HG03095 (cell line): ENCODE measurements around the gene GIMAP8.
A peak's percentile ranks its signal among the peaks of the same experiment; 100 is the strongest.

Experiments
- ATAC-seq: cut with Tn5 transposase; IDR thresholded peaks from one replicate; pipeline ENCODE4 v1.9.1; 2021; ENCODE audit warnings: moderate library complexity; ENCODE audit not compliant: unreplicated experiment

The GIMAP8 gene

DNA sequence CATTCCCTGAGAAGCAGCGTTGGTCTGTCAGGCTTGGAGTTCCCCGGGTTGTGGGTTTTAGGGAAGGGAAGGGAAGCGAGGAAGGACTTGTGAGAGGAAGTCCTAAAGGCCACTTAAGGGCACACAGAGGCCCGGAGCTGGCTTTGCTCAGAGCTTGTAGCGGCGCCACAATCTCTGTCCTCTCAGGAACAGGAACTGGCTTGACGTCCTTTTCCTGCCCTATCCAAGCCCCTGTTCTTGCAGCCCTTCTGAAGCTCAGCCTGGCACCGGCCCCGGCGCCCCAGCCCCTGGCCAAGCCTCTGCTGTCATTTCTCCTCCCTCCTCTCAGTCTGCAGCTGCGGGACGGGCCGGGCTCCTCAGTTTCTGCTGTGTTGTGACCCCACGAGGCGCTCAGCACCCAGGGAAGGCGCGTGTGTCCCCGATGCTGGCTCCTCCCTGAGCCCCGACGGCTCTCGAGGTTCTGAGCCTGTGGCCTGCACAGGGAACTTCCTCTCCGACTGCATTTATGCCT, at the start of gene GIMAP8:
GIMAP8 (plus strand) TSS at position 140 of the 511 bp plus-strand sequence. CDS start 16,069 bp downstream, outside the sequence.
- ATAC-seq = peak; percentile 32

GRCh38 chr7:150400788-150401423, 49.5 kb upstream of the GIMAP8 start:
- ATAC-seq = no peak

DNA sequence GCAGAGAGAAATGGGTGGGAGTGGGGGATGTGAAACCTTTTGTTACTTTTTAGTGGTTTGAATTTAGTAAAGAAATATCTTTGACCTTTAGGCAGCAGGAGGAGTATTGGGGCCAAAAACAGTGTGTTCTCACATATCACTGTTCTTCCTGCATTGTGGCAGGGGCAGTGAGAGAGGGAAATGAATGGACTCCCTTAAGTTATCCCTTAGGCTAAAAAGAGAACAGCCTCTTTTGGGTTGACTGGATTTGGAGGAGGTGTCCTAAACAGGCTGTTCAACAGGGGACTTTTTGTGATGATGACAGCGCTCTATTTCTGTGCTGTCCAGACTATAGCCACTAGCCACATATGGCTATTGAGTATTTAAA, 49.0 kb upstream of the GIMAP8 start:
- ATAC-seq = no peak

- ATAC-seq = no peak
Measured at GRCh38 chr7:150401861-150402631, 48.4 kb upstream of the GIMAP8 start.

GRCh38 chr7:150402671-150403321, 47.6 kb upstream of the GIMAP8 start:
- no peak for ATAC-seq

DNA sequence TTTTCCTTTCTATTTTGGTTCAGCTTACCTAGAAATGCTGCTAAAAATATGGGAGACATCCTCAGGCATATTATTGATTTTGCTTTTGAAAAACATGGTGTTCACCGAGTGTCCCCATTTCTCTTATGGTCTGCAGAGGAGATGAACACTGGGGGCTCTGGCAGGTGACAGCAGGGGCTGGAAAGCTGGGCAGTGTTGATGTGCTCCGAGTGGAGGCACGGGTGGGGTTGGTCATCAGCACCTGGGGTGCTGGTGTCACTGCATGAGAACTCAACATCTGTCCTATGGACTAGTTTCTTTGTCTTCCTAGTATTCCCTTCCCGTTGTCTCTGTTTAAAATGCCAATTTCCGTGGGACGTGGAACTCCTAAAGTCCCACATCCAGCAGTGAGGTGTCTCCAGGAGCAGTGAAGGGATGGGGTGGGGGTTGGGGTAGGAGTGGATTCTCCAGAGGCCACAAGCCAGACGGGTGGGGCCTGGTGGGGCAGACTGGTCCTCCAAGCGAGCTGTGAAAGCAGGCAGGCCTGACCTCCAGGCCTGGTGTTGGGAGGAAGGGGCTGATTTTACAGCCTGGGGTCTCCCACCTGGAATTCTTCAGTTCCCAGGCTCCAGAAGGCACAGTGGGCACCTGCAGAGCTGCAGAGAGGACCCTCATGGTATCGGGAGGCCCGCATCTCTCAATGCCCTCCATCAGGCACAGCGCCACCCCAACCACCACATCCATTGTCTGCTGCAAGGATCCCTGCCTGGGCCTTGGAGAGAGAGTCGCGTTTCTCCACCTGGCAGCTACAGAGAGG, 46.9 kb upstream of the GIMAP8 start:
- no peak for ATAC-seq

DNA sequence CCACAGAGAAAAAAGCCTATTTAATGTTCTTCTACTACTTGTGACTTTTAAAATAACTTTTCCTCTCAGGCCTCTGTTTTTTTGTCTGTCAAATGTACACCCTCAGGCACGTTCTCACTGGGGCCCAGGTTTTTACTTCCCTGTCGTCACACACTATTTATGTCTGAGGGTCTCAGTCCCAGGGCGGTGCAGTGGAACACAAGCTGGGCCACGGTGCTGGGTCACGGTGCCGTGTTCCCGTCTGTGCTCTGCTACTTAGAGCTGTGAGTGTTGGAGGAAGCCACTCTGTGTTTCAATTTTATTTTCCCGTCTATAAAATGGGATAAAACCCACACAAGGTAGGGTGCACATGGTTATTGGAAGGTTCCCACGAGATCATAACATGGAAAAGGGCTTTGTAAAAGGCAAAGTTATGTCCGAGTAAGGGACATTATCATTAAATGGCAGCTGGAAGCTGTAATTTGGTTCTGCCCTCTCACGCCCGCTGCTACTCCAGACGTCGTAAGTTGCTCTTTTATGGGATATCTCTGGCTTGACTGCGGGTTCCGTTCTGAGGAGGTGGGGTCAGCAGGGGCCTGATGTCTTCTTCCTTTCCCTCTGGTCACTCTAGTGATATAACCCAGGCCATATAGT, 46.1 kb upstream of the GIMAP8 start:
- ATAC-seq = no peak

DNA sequence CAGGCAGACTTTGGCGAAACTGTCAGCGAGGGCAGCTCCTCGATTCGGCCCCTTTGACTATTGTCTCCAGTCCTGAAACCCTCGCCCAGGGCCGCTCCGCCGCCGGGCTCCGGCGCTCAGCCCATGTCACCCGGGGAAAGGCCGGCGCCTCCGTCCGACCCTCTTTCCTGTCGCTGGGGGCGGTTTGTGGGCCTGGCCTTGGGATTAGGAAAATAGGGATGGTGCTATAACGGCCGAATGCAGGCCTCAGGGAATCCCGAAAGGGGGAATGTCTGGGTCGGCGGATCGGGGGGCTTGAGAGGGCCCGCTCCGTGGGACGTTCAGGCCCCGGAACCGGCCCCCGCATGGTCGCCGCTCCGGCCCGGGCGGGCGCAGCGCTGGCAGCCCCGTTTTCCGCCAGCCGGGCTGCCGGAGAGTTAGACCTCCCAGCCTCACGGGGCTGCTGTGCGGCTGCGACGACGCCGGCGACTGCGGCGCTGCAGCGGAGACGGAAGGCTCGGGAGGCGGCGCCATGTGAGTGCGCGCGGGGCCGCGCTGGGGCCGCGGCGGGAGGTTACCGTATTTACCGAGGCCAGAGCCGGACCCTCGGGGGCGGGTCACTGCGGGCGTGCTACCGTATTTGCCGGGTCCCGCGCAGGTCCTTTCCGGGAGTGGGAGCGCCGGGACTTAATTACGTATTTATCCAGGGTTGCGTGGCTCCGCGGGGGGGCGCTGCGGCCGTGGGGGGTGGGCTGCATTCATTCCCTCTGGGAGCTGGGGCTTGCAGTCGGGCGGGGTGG, 45.4 kb upstream of the GIMAP8 start:
- ATAC-seq = peak; percentile 47

DNA sequence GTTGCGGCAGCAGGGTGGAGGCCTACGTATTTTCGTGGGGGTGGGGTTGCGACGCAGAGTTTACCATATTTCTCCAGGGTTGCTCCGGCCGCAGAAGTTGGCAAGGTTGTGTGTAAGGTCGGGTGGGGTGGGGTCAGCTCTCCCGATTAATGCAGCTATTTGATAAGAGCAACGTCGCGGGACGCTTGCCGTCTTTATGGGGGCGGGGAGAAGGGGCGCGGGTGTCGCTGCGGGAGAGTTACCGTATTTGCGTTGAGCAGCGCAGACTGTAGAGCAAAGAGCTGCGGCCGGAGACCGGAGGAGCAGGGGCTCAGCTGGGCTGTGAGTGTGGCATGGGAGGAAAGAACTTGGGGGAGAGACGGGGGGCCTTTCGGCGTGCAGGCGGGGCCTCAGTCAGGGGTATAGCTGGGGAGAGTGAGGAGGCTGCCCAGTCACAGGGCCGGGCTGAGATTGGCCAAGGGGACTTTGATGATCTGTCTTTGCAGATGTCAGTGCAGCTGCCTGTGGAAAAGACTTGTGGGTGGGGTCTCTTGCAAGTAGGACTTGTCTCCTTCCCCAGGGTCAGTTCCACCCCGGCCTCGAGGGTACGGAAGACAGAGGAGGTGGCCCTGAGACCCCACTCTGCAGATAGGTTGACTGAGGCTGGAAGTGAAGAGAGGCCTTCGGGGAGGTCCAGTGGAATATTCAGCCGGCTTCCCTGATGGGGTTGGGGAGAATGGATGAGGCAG, 44.7 kb upstream of the GIMAP8 start:
- ATAC-seq = no peak

DNA sequence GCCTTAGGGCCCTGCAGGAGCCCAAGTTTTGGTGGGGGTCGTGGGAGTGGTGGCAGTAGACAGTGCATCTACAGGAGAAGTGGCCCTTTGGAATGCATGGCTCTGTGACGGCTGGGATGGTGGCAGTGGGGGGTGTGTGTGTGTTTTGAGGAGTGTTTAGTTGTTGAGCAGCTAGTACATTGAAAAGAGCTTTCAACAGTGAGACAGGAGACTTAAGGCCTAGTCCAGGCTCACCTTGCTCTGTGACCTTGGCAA, 44.2 kb upstream of the GIMAP8 start:
- ATAC-seq = no peak

- peak; percentile 36 for ATAC-seq
Measured at GRCh38 chr7:150406567-150407421, 43.6 kb upstream of the GIMAP8 start.

GRCh38 chr7:150407588-150408392, 42.6 kb upstream of the GIMAP8 start:
- ATAC-seq = no peak

GRCh38 chr7:150408393-150409299, 41.8 kb upstream of the GIMAP8 start:
- ATAC-seq = no peak

- no peak for ATAC-seq
Measured at GRCh38 chr7:150409300-150410030, 41.0 kb upstream of the GIMAP8 start.

- no peak for ATAC-seq
Measured at GRCh38 chr7:150410131-150410530, 40.3 kb upstream of the GIMAP8 start.
